ENCODE measurements around the gene UMPS. TPM values are rescaled to one million over a fixed set of nuclear protein-coding genes. Genes with fewer than 3 reads are reported as not detected.
A peak's percentile ranks its signal among the peaks of the same experiment; 100 is the strongest.

The UMPS gene
- total and polyA plus RNA-seq, 2 of the 4 experiments (the other 2 are of a cell fraction): 18.7 to 26.7 TPM

DNA sequence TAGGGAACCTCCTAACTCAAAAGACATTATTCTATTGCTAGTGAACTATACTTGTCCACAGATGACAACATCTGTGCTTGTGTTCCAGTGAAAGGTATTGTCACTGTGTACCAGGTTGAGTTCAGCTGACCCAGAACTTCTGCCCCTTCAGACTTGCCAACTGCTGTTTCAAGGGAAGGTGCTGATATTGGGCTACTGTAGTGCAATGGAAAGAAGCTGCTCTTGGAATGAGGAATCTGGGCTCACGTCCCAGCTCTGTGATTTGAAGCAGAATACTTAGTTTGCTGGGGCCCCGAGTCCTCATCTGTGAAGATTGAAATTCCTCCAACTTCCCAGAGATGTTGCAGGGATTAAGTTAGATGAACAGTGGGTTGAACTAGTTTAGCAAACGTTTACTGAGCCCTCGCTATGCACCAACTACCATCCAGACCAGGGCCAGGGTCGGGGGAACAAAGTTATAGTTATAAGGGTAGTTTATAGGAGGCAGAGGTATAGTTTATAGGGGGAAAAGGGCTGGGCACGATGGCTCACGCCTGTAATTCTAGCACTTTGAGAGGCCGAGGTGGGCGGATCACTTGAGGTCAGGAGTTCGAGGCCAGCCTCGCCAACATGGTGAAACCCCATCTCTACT is 15.9 kb upstream of the UMPS start:
- no peak overlapping the region for H3K4me3 ChIP-seq (ENCODE audit: insufficient read depth, low read depth, low read length)
- H3K79me1 ChIP-seq (ENCODE audit: low read depth in 1 of 2, low read length in 2 of 2): no peaks in the 10 kb centered on the region
- H3K27ac ChIP-seq (ENCODE audit: insufficient read depth, low read length): no peak overlapping the region
- ChIA-PET CTCF (no interaction called here), POLR2A (ENCODE audit: unreplicated experiment) (no interaction called here)
- H3K4me2 ChIP-seq (ENCODE audit: low read depth, low read length): no peak overlapping the region
- H2BK120ac ChIP-seq (ENCODE audit: low read depth, low read length): no peak overlapping the region
- H3K4me1 ChIP-seq (ENCODE audit: control insufficient read depth, insufficient read depth, low read length): no peaks in the 10 kb centered on the region
- no peak overlapping the region for H3K4ac ChIP-seq (ENCODE audit: low read depth, low read length)
- no peak overlapping the region for H2AK9ac ChIP-seq (replicated peaks; ENCODE audit: low read depth, low read length, poor library complexity)
- no peak overlapping the region for H2BK15ac ChIP-seq (ENCODE audit: low read depth, low read length)
- no peak overlapping the region for H2BK20ac ChIP-seq (ENCODE audit: low read depth, low read length)
- intact Hi-C loops (cut with micrococcal nuclease) (no loop called here), dilution Hi-C loops (cut with HindIII; ENCODE audit: low sequenced_read_pairs, unreplicated experiment) (no loop called here), in situ Hi-C loops (cut with MboI; ENCODE audit: low sequenced_read_pairs) (no loop called here)
- H4K91ac ChIP-seq (ENCODE audit: insufficient read depth, low read depth, low read length): no peak overlapping the region
- H3K9ac ChIP-seq (ENCODE audit: low read depth, low read length): no peak overlapping the region
- no peaks in the 10 kb centered on the region for H4K20me1 ChIP-seq (ENCODE audit: insufficient read depth, low read length)
- no TSS peak for BruUV-seq (replicated peaks)
- H3K14ac ChIP-seq (replicated peaks; ENCODE audit: low read depth, low read length): no peak overlapping the region
- no peaks in the 10 kb centered on the region for H3K9me3 ChIP-seq (ENCODE audit: control insufficient read depth, insufficient read depth, low read length)
- no CpG with 5 or more reads among the region's 11 CpGs for WGBS, 2 experiments (ENCODE audit: extremely low coverage in 2 of 2, insufficient read length in 1 of 2)
- H3K9me1 ChIP-seq (ENCODE audit: insufficient read depth, low read length): no peaks in the 10 kb centered on the region
- no peak overlapping the region for H3K23ac ChIP-seq (ENCODE audit: low read depth, low read length)
- peak; percentile 21 for DNase-seq
- no peak overlapping the region for H3K56ac ChIP-seq (ENCODE audit: extremely low read depth, insufficient read depth, low read length)
- H2BK5ac ChIP-seq (ENCODE audit: low read depth, low read length, poor library complexity, severe bottlenecking): no peak overlapping the region
- no peak overlapping the region for H4K5ac ChIP-seq (ENCODE audit: low read depth, low read length)
- H3K18ac ChIP-seq (ENCODE audit: low read depth, low read length): no peak overlapping the region
- no peak overlapping the region; a peak in 1 of 4 replicates for H4K8ac ChIP-seq (ENCODE audit: low read depth in 2 of 2, low read length in 2 of 2)
- H2AFZ ChIP-seq (replicated peaks; ENCODE audit: low read length, poor library complexity): peak overlapping the region; percentile 33
- H2AK5ac ChIP-seq (ENCODE audit: low read depth, low read length): no peak overlapping the region
- ATAC-seq (ENCODE audit: low read depth): peak; percentile 76
- peaks cover 6% of the 10 kb centered on the region for H3K27me3 ChIP-seq (ENCODE audit: control insufficient read depth, insufficient read depth, low read length)
- no peaks in the 10 kb centered on the region for H3K36me3 ChIP-seq (ENCODE audit: control insufficient read depth, insufficient read depth, low read length)
- no peak for TF ChIP-seq RCOR1 (IDR thresholded peaks at IDR 0.05; ENCODE audit: insufficient replicate concordance, low read length)
- no peak for TF ChIP-seq NFE2L2 (IDR thresholded peaks at IDR 0.05; ENCODE audit: low read depth, low read length)
- TF ChIP-seq FOS (IDR thresholded peaks at IDR 0.05; ENCODE audit: low read depth, low read length): no peak
- TF ChIP-seq CEBPB (IDR thresholded peaks at IDR 0.05; ENCODE audit: low read depth, low read length): no peak
- no peak for TF ChIP-seq MAZ (IDR thresholded peaks at IDR 0.05; ENCODE audit: borderline replicate concordance, low read depth, low read length)
- no peak for TF ChIP-seq MAFK (IDR thresholded peaks at IDR 0.05; ENCODE audit: low read depth, low read length)
- no peak for TF ChIP-seq RFX5 (IDR thresholded peaks at IDR 0.05; ENCODE audit: low read depth, low read length)
- TF ChIP-seq ELK1 (IDR thresholded peaks at IDR 0.05; ENCODE audit: borderline replicate concordance, low read depth, low read length): no peak
